GM18498 (cell line): Measurements from ENCODE around the gene ANTXR2.
"Not testable (repeated sequence)": the region's sequence is repeated elsewhere in the genome, so short reads cannot be mapped to it uniquely, and the experiment has no call there.

Source experiments
- ATAC-seq: cut with Tn5 transposase; IDR thresholded peaks from one replicate; pipeline ENCODE4 v1.9.1; 2021; ENCODE audit warnings: mild to moderate bottlenecking, moderate library complexity; ENCODE audit not compliant: unreplicated experiment

ANTXR2 gene

GRCh38 chr4:80029364-80029763, 43.7 kb downstream of the ANTXR2 start:
- ATAC-seq: no peak

GRCh38 chr4:80027611-80028010, 45.4 kb downstream of the ANTXR2 start:
- no peak for ATAC-seq

DNA sequence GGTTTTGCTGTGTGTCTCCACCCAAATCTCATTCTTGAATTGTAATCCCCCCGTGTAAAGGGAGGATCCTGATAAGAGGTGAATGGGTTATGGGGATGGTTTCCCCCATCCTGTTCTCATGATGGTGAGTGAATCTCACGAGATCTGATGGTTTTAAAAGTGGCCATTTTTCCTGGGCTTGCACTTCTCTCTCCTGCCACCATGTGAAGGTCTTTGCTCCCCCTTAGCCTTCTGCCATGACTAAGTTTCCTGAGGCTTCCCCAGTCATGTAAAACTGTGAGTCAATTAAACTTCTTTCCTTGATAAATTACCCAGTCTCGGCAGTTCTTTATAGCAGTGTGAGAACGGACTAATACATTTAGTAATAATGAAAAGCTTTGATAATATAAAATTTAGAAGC, 46.9 kb downstream of the ANTXR2 start:
- ATAC-seq: no peak

- no peak for ATAC-seq
These were observed 48.7 kb downstream of the ANTXR2 start for GRCh38 chr4:80024335-80024734.

GRCh38 chr4:80022282-80022681, 50.7 kb downstream of the ANTXR2 start:
- no peak for ATAC-seq

- ATAC-seq: peak; percentile 60
These were observed 55.7 kb downstream of the ANTXR2 start for GRCh38 chr4:80017125-80017854.

GRCh38 chr4:80016506-80016905, 56.5 kb downstream of the ANTXR2 start:
- ATAC-seq: no peak

GRCh38 chr4:80015407-80016189, 57.4 kb downstream of the ANTXR2 start:
- ATAC-seq: no peak

- no peak for ATAC-seq
These were observed 58.5 kb downstream of the ANTXR2 start for GRCh38 chr4:80014531-80014930.

DNA sequence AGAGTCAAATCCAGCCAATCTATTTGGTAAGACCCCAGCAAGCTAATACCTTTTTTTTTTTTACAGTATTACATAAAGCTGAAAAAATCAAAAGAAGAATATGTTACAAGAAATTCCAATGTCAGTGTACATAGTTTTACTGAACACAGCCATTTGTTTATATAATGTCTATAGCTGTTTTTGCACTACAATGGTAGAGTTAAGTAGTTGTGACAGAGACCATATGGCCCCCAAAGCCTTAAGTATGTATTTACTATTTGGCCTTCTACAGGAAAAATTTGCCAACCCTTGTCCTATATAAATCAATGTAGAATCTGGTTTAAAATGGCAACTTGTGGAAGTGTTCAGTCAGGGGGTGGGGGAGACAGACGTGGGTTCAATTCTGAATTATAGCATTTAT, 60.7 kb downstream of the ANTXR2 start:
- ATAC-seq: no peak

DNA sequence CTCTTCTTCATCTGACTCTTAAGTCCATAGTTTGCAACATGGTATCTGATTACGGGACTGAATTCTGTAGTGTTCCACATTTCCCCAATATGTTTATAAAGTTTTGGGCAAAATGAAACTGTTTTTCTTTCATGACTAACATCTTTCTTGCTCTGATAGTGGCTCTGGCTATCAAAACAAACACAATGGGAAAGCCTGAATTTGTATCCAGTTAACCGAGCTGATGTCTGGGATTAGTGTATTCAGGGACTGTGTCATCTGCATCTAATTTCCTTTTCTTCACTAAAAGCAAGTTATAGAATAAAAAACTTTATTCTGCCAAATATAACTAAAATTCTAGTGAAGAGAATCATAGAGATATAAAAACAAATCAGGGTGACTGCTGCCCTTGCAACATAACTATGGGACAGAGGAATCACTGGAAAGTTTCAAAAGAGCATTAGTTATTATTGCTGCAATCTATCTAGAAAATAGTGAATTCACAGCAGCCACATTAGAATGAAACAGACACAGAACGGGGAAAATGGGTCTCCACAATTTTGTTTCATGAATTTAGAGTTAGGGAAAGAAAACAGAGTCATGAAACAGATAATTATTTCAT, 61.3 kb downstream of the ANTXR2 start:
- ATAC-seq: no peak

DNA sequence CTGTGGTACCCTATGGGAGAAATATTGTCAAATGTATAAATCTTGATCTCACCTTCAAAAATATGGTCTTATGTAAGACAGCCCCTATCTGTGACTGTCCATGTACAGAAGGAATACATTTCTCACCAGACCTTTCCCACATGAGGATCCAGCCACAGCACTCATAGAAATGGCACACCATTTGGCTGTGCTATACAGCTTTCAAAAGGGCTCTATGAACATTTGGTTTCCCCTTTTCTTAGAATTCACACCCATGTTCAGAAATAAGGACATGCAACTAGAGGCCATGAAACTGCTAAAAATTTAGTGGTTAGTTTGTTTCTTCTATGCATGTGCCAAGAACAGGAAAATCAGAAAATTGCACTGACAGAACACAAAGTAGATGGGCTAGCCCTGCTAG, 62.7 kb downstream of the ANTXR2 start:
- no peak for ATAC-seq

GRCh38 chr4:80009806-80010205, 63.2 kb downstream of the ANTXR2 start:
- no peak for ATAC-seq

DNA sequence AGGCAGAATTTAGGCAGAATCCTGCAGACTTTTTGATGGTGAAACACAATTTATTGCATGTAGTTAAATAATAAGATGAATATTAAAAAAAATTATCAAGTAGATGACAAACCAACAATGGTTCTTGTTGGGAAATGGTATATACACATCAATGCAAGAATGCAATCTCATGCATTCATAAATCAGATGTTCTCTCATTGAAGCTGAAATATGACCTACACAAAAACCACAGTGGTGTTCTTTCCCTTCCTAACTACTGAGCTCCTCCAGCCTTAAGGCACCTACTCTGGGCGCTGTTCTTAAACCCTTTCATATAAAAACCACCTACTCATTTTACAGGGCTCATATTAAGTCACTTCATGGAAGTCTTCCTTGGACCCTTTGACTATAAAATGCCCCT, 64.1 kb downstream of the ANTXR2 start:
- no peak for ATAC-seq

- no peak for ATAC-seq
These were observed 64.7 kb downstream of the ANTXR2 start for GRCh38 chr4:80008351-80008750.

- ATAC-seq: peak; percentile 65
These were observed 65.3 kb downstream of the ANTXR2 start for GRCh38 chr4:80007745-80008149.

DNA sequence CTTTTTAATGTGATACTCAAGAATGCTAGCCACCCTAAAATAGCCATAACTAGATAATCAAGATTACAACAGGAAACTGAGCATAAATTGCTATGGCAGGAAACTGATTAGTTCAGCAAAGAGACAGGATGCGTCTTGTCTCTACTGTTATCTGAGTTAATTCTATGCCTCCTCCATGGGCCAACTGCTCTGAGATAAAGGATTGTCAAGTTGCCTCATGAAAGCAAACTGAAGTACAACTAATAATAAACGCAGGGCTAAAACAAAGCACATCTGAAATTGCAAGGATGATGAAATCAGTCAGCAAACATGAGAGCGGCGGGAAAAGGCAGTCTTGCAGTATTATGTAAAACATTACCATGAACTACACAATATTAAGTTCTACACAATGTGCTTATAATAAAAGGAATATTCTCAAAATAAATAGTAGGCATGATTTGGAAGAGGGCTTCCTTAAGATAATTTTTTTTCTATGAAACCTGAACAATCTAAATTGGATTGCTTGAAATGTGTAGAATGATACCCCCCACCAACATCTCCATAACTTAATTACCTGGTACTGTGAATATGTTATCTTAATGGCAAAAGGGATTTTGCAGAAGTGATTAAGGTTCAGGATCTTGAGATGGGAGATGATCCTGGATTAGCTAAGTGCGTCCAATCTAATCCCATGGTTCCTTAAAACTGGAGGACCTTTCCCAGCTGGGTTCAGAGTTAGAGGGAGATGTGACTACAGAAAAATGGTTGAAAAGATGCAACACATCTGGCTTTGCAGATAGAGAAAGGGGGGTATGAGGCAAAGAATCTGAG, 65.9 kb downstream of the ANTXR2 start:
- ATAC-seq: no peak

- ATAC-seq: no peak
These were observed 67.2 kb downstream of the ANTXR2 start for GRCh38 chr4:80005863-80006262.

GRCh38 chr4:80004319-80004718, 68.7 kb downstream of the ANTXR2 start:
- no peak for ATAC-seq

GRCh38 chr4:80002559-80002958, 70.5 kb downstream of the ANTXR2 start:
- ATAC-seq: not testable (repeated sequence)

DNA sequence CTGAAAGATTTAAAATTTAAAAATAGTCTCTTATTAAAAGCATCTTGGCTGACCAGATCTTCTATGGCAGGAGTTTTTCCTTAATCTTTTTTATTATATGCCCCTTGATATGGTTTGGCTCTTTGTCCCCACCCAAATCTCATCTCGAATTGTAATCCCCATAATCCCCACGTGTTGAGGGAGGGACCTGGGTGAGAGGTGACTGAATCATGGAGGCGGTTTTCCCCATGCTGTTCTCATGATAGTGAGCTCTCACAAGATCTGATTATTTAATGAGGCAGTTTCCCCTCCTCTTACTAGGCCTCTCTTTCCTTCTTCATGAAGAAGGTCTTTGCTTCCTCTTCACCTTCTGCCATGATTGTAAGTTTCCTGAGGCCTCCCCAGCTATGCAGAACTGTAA, 74.0 kb downstream of the ANTXR2 start:
- not testable (repeated sequence) for ATAC-seq
